GM19468 (cell line): Measurements from ENCODE around the gene KLRK1.
"Not testable (repeated sequence)": the region's sequence is repeated elsewhere in the genome, so short reads cannot be mapped to it uniquely, and the experiment has no call there.

Experiments
- ATAC-seq: cut with Tn5 transposase; IDR thresholded peaks from one replicate; pipeline ENCODE4 v1.9.1; 2021; ENCODE audit warnings: mild to moderate bottlenecking, moderate library complexity, moderate number of reproducible peaks; ENCODE audit not compliant: unreplicated experiment; ENCODE audit errors: extremely low read depth

Gene KLRK1

DNA sequence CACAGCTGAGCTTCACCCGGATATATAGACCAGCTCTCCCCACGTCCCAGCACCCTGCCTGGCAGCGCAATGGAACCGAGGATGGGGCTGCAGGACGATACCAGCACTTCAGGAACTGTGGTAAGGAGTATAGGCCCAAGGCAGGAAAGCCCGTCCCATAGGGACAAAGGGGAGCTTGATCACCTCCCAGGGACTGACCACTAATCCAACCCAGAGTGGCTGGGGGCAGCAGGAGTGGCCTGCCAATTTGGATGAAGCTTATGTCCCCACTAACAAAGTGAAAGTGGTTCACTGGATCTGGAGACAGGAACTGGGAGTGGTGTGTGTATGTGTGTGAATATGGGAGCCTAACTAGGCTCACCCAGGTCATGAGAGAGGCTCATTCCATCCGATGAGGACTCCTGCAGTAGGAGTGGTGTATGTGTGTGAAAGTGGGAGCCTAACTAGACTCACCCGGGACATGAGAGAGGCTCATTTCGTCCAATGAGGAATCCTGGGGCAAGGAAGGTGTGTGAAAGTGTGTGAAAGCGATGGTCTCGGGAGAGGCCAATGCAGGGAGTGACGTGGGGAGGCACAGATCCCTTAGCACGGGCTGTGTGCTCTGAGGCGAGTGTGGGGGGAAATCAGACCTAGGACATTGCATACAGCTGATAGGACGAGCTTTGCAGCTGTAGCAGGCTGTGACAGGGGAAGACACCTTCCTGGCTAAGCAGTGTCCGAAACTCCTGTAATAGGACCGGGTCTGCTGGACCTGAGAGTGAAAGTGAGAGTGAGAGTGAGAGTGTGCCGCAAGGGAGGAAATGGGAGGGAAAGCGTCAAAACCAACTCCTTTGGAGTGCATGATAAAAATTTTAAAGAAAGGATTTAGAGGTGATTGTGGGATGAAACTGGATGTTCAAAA is 25.7 kb downstream of the KLRK1 start:
- ATAC-seq, result peak; percentile 85

GRCh38 chr12:10363658-10363913 is 26.3 kb downstream of the KLRK1 start:
- ATAC-seq, result no peak

- ATAC-seq, result no peak
Measured at GRCh38 chr12:10362828-10363657, 26.8 kb downstream of the KLRK1 start.

DNA sequence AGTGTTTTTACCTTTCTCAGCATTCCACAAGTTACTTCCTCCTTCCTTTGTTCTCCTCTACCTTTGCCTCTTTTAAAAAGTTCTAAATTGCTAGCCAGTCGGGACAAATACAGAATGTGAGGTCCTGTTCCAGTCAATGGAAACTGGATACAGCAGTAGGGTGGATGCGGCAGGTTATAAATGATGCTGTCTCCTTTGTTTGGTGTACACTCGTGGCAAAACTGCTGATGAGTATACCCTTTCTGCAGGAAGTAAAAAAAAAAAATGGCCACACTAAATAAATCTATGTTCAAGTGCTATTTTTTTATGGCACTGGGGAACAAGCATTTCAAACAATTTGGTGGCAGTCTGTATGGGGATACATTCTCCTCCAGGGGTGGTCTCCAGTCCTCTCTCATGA is 27.5 kb downstream of the KLRK1 start:
- ATAC-seq, result no peak

GRCh38 chr12:10361622-10362021 is 28.2 kb downstream of the KLRK1 start:
- ATAC-seq, result no peak

DNA sequence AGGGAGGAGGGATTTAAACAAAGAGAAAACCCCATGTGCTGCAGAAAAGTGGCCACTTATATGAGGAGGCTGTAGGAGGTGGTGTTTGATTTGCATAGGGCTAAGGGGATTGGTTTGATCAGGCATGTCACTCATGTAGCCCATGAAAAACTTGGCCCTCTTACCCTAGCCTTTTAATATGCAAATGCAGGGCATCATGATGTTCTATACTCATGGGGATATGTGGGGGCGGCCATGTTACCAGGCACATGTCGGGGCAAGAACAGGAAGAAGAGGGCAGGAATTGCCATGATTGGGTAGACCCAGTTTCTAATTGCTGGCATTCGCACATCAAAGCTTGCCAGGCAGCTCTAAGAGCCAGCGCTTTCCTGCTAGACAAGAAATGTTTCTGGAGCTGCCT is 28.8 kb downstream of the KLRK1 start:
- no peak for ATAC-seq

- ATAC-seq, result no peak
Measured at GRCh38 chr12:10358969-10359368, 30.9 kb downstream of the KLRK1 start.

DNA sequence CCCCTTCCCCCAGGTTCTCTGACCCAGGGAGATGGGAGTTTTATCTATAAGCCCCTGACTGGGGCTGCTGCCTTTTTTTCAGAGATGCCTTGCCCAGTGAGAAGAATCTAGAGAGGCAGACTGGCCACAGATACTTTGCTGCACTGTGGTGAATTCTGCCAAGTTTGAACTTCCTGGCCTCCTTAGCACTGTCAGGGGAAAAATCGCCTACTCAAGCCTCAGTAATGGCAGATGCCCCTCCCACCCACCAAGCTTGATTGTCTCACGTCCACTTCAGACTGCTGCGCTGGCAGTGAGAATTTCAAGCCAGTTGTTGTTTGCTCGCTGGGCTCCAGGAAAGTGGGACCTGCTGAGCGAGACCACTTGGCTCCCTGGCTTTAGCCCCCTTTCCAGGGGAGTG is 31.7 kb downstream of the KLRK1 start:
- ATAC-seq, result no peak

DNA sequence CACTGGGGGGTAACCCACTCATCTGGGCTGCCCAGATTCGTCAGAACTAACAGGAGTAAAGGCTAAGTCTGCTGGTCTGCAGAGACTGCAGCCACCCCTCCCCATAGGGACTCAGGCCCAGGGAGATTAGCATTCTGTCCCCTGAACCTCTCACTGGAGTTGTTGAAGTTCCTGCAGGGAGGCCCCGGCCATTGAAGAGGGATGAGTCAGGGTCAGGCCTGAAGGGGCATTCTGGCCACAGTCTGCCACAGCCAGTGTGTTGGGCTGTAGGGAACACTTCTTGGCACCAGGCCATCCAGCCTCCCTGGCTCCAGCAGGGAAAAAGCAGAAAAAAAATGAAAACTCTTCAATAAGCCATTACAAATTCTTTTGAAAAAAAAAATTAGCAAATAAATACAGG is 35.3 kb downstream of the KLRK1 start:
- ATAC-seq, result no peak

- ATAC-seq, result no peak
Measured at GRCh38 chr12:10354071-10354470, 35.8 kb downstream of the KLRK1 start.

DNA sequence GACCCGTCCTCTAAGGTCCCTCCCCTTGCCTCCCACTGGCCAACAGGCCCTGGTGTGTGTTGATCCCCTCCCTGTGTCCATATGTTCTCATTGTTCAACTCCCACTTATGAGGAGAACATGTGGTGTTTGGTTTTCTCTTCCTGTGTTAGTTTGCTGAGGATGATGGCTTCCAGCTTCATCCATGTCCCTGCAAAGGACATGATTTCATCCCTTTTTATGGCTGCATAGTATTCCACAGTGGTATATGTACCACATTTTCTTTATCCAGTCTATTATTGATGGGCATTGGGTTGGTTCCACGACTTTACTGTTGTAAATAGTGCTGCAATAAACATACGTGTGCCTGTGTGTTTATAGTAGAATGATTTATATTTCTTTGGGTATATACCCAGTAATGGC is 38.4 kb downstream of the KLRK1 start:
- not testable (repeated sequence) for ATAC-seq

GRCh38 chr12:10341892-10342509 is 47.8 kb downstream of the KLRK1 start:
- no peak for ATAC-seq

- ATAC-seq, result not testable (repeated sequence)
Measured at GRCh38 chr12:10340946-10341345, 48.9 kb downstream of the KLRK1 start.

DNA sequence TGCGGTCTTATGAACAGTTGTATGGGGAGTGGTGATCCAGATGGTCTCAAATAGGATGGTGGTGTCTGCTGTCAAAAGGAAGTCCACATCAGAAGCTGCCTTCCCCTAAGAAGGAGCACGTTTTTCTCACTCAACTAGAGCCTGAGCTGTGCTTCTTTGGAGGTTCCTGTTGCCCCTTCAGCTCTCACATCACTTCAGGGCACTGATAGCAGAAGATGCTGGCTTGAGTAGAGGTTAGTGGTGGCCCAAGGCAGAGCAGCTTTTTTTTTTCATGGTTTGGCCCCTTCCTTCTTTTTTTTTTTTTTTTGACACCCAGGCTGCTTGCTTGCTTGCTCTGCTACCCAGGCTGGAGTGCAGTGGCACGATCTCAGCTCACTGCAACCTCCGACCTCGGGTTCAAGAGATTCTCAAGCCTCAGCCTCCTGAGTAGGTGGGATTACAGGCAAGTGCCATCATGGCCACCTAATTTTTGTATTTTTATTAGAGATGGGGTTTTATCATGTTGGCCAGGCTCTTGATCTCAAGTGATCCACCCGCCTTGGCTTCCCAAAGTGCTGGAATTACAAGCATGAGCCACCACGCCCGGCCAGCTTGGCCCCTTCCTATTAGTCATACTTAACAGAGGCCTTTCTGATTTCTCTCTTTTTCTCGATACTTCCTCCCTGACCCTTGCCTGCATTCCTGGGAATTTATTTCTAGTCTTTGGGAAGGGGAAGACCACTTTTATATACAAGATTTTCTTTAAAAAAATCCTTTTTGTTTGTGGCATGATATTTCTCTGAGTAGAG is 50.6 kb downstream of the KLRK1 start:
- no peak for ATAC-seq

- ATAC-seq, result not testable (repeated sequence)
Measured at GRCh38 chr12:10338470-10338869, 51.4 kb downstream of the KLRK1 start.

DNA sequence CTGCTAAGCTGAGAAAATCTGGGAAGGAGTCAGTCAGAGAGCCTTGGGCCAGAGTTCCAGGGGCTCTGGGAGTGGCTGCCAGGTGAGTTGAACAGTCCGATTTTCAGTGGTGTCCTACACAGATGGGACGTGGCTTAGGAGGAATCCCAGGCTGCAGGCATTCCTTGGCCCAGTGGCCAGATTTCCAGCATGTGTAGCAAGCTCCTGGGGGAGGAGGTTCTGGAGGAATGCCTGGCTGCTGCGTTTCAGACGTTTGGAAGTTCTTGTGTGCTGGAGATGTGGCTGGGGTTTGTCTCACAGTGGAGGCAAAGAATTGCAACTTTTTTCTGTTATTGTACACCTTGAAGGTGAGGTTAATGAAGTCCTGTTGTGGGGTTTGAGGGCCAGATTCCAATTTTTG is 53.6 kb downstream of the KLRK1 start:
- not testable (repeated sequence) for ATAC-seq

- no peak for ATAC-seq
Measured at GRCh38 chr12:10331642-10332239, 58.1 kb downstream of the KLRK1 start.

- not testable (repeated sequence) for ATAC-seq
Measured at GRCh38 chr12:10328691-10329090, 61.1 kb downstream of the KLRK1 start.
